ENCODE results near the gene SGO2. TPM values are rescaled to one million over a fixed set of nuclear protein-coding genes. Genes with fewer than 3 reads are reported as not detected.

SGO2 gene
- total RNA-seq, 1 donor from 2014 or later: 1.7 TPM

- no peak overlapping the region for H3K27ac ChIP-seq
- no peak for DNase-seq (ENCODE audit: extremely low spot score in 2 of 2)
- no peaks in the 10 kb centered on the region for H3K27me3 ChIP-seq
- H3K36me3 ChIP-seq: no peaks in the 10 kb centered on the region
- no peaks in the 10 kb centered on the region for H3K4me1 ChIP-seq
- no peak for TF ChIP-seq CTCF (IDR thresholded peaks at IDR 0.05)
- no peak for TF ChIP-seq POLR2A (IDR thresholded peaks at IDR 0.05)
- no peak for TF ChIP-seq POLR2AphosphoS5 (IDR thresholded peaks at IDR 0.05; ENCODE audit: insufficient read depth in 1 of 2, low read depth in 1 of 2)
- intact Hi-C loops (cut with DNase I): no loop called here
- H3K4me3 ChIP-seq: no peak overlapping the region
- no peaks in the 10 kb centered on the region for H3K9me3 ChIP-seq
Measured at GRCh38 chr2:200592406-200593075, 66.5 kb downstream of the SGO2 start.

GRCh38 chr2:200593905-200594304 lies 67.9 kb downstream of the SGO2 start:
- no peak for DNase-seq (ENCODE audit: extremely low spot score in 2 of 2)

GRCh38 chr2:200595913-200596312 lies 69.9 kb downstream of the SGO2 start:
- no peaks in the 10 kb centered on the region for H3K36me3 ChIP-seq
- TF ChIP-seq POLR2A (IDR thresholded peaks at IDR 0.05) (no peak), CTCF (IDR thresholded peaks at IDR 0.05) (no peak), POLR2AphosphoS5 (IDR thresholded peaks at IDR 0.05; ENCODE audit: insufficient read depth in 1 of 2, low read depth in 1 of 2) (no peak)
- no peaks in the 10 kb centered on the region for H3K4me1 ChIP-seq
- H3K4me3 ChIP-seq: no peak overlapping the region
- H3K27ac ChIP-seq: no peak overlapping the region
- H3K9me3 ChIP-seq: no peaks in the 10 kb centered on the region
- intact Hi-C loops (cut with DNase I): no loop called here
- no peaks in the 10 kb centered on the region for H3K27me3 ChIP-seq
- no peak for DNase-seq (ENCODE audit: extremely low spot score in 2 of 2)

More at GRCh38 chr2:200593905-200594304, 67.9 kb downstream of the SGO2 start:
- Histone ChIP-seq H3K4me1 (no peaks in the 10 kb centered on the region), H3K9me3 (no peaks in the 10 kb centered on the region), H3K27ac (no peak overlapping the region), H3K36me3 (no peaks in the 10 kb centered on the region), H3K27me3 (no peaks in the 10 kb centered on the region), H3K4me3 (no peak overlapping the region)
- intact Hi-C loops (cut with DNase I): no loop called here
- no peak for TF ChIP-seq POLR2AphosphoS5 (IDR thresholded peaks at IDR 0.05; ENCODE audit: insufficient read depth in 1 of 2, low read depth in 1 of 2)
- TF ChIP-seq CTCF (IDR thresholded peaks at IDR 0.05): no peak
- TF ChIP-seq POLR2A (IDR thresholded peaks at IDR 0.05): no peak

GRCh38 chr2:200596774-200597570 lies 71.0 kb downstream of the SGO2 start:
- Histone ChIP-seq H3K4me3 (no peak overlapping the region), H3K4me1 (no peaks in the 10 kb centered on the region), H3K9me3 (no peaks in the 10 kb centered on the region), H3K27ac (no peak overlapping the region), H3K36me3 (no peaks in the 10 kb centered on the region), H3K27me3 (no peaks in the 10 kb centered on the region)
- intact Hi-C loops (cut with DNase I): no loop called here
- no peak for TF ChIP-seq CTCF (IDR thresholded peaks at IDR 0.05)
- no peak for TF ChIP-seq POLR2AphosphoS5 (IDR thresholded peaks at IDR 0.05; ENCODE audit: insufficient read depth in 1 of 2, low read depth in 1 of 2)
- TF ChIP-seq POLR2A (IDR thresholded peaks at IDR 0.05): no peak
- DNase-seq (ENCODE audit: extremely low spot score in 2 of 2): no peak

- Histone ChIP-seq H3K27me3 (no peaks in the 10 kb centered on the region), H3K4me3 (no peak overlapping the region), H3K27ac (no peak overlapping the region), H3K9me3 (no peaks in the 10 kb centered on the region), H3K36me3 (peaks cover 0 to 3% of the 10 kb centered on the region in 2 donors), H3K4me1 (no peaks in the 10 kb centered on the region)
- no peak for TF ChIP-seq POLR2A (IDR thresholded peaks at IDR 0.05)
- TF ChIP-seq CTCF (IDR thresholded peaks at IDR 0.05): no peak
- TF ChIP-seq POLR2AphosphoS5 (IDR thresholded peaks at IDR 0.05; ENCODE audit: insufficient read depth in 1 of 2, low read depth in 1 of 2): no peak
- intact Hi-C loops (cut with DNase I): no loop called here
- DNase-seq (ENCODE audit: extremely low spot score in 2 of 2): no peak
Measured at GRCh38 chr2:200599206-200599605, 73.2 kb downstream of the SGO2 start.
